Panc1 (cell line): ENCODE results near the gene NTM.

Experiments used
- CTCF ChIP-seq: fragments of 450-650 bp; IDR thresholded peaks from 2 replicates; pipeline ENCODE4 v1.5.1; 2017; ENCODE audit warnings: mild to moderate bottlenecking
- POLR2AphosphoS5 ChIP-seq: IDR thresholded peaks from 2 replicates; pipeline ENCODE4 v1.6.1; 2012; ENCODE audit warnings: mild to moderate bottlenecking, low read depth, low read length, moderate library complexity

DNA sequence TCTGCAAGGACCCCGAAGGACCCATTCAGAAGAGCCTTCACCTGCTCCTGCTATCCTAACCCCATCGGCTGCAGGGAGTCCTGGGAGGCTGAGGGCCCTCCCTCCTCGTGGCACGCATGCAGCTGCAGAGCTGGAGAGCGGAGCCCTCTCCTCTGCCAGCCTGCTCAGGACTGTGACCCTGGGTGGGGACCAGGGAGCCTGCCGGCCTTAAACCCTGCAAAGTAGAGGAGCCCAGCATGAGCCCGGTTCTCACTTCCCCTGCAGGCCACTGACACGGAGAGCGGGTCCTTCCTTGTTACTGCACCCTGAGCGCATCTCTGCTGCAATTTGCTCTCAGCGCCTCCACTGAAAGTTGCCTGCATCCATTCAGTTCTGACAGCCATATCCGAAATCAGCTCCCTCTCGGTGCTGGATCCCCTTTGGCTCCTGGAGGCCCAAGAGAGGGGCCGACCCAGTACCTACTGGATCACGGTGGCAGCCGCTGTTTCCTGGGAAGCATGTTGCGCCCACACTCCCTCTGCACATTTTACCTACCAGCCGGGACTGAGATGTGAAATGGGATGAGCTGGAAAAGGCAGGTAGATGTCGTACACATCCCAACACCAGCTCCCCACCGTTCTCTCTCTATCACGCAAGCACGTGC lies 312.1 kb downstream of the NTM start:
- TF ChIP-seq CTCF, result no peak
- TF ChIP-seq POLR2AphosphoS5, result no peak
